Duodenal mucosa (tissue), 2 donors: ENCODE data around the gene DCTD.

Source experiments
- H3K27ac ChIP-seq: one replicate; pipeline ENCODE4 v1.7.0; 2013; ENCODE audit warnings: low read depth, low read length
- H3K27me3 ChIP-seq, 2 donors: one replicate each; pipeline ENCODE4 v1.7.0; 2013; ENCODE audit warnings: low read length in 2 of 2, control low read depth in 1 of 2; ENCODE audit not compliant: insufficient read depth in 2 of 2, control insufficient read depth in 1 of 2
- H3K36me3 ChIP-seq, 2 donors: one replicate each; pipeline ENCODE4 v1.7.0; 2013; ENCODE audit warnings: low read length in 2 of 2, control low read depth in 1 of 2; ENCODE audit not compliant: insufficient read depth in 2 of 2, control insufficient read depth in 1 of 2
- H3K4me1 ChIP-seq, 2 donors: one replicate each; pipeline ENCODE4 v1.7.0; 2013; ENCODE audit warnings: low read length in 2 of 2, control low read depth in 1 of 2; ENCODE audit not compliant: insufficient read depth in 2 of 2, control insufficient read depth in 1 of 2
- H3K4me3 ChIP-seq, 2 donors: one replicate each; pipeline ENCODE4 v1.7.0; 2013; ENCODE audit warnings: low read length in 2 of 2, low read depth in 1 of 2
- H3K9ac ChIP-seq, 2 donors: one replicate each; pipeline ENCODE4 v1.7.0; 2013; ENCODE audit warnings: low read length in 2 of 2, low read depth in 1 of 2
- H3K9me3 ChIP-seq, 2 donors: one replicate each; pipeline ENCODE4 v1.7.0; 2013; ENCODE audit warnings: low read length in 2 of 2, control low read depth in 1 of 2; ENCODE audit not compliant: control insufficient read depth in 1 of 2

DCTD gene

DNA sequence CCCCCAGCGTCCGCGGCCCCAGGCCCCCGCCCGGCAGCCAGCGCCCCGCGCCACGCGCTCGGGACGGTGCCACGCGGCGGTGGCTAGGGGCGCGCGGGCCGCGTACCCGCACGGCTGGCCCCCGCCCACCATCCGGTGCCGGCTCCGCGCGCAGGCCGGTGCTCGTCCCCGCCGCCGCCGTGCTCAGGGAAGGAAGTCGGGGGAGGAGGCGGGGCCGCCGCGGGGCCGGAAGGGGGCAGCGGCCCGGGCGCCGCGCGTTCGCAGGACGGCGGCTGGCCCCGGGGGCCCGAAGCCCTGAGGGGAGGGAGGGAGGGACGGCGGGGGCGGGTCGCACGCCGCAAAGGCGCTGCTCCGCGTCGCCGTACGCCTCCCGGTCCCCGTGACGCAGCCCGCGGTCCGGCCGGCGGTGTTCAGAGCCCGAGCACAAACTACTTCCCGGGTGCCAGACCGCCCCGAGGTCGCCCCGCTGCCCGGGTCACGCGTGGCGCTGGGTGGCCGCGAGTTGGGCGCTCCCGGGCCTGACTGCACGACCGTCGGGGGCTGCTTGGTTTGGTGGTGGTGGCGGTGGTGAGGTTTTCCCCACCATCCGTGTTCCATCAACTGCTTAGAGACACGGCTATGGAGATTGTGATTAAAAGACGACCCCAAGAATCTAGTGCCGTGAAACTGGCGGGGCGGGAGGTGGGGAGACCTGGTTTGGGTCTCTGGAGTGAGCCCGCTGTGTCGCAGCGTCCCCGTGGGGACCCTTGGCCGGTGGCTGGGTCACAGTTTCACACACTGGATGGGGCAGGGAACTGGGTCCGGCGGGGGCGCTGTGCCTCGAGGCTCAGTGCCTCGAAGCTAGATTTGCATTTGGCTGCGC lies at the start of gene DCTD:
TSS of gene DCTD (minus strand) at position 205 of the 862 bp plus-strand sequence. CDS start 1,818 bp downstream, outside the sequence.
- H3K4me3 ChIP-seq = peak within 1 kb of the TSS; percentile 85 to 89
- peaks cover 27 to 29% of the 10 kb centered on the region in 2 donors for H3K4me1 ChIP-seq
- no peaks in the 10 kb centered on the region for H3K9me3 ChIP-seq
- H3K27me3 ChIP-seq = no peaks in the 10 kb centered on the region
- peak within 1 kb of the TSS; percentile 92 to 96 for H3K9ac ChIP-seq
- H3K27ac ChIP-seq = peak within 1 kb of the TSS; percentile 90
- peaks cover 13 to 20% of the 10 kb centered on the region in 2 donors for H3K36me3 ChIP-seq

DNA sequence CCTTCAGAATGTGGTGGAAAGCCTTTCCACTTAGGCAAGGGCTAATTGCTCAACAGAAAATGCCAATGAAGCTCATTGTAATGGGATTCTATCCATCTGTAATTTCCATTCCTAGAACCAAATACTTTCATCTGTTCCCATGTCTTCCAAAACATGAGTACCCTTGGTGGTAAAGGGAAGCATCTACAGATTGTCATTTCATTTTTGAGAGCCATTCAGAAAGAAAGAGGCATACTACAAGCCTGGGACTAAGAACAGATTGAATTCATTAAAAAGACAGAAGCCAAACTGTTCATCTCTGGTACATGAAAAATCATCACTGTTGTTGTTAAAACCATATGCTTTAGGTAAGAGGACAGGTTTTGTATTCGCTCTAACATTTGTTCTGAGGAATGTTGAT lies 43.6 kb upstream of the DCTD start:
- H3K27me3 ChIP-seq = no peaks in the 10 kb centered on the region
- H3K36me3 ChIP-seq = no peaks in the 10 kb centered on the region
- H3K9me3 ChIP-seq = peaks cover 3 to 5% of the 10 kb centered on the region in 2 donors
- H3K4me1 ChIP-seq = no peaks in the 10 kb centered on the region
- no peak overlapping the region for H3K4me3 ChIP-seq
- no peak overlapping the region for H3K27ac ChIP-seq
- no peak overlapping the region for H3K9ac ChIP-seq

DNA sequence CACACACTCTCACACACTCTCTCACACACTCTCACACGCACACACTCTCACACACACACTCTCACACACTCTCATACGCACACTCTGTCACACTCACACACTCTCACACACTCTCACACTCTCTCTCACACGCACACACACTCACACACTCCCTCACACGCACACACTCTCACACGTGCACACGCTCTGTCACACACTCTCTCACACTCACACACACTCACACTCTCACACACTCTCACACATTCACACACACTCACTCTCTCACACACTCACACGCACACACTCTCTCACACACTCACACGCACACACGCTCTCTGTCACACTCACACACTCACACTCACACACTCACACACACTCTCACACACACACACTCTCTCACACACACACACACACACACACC lies 43.0 kb upstream of the DCTD start:
- Histone ChIP-seq H3K9me3 (peaks cover 3 to 5% of the 10 kb centered on the region in 2 donors), H3K27me3 (no peaks in the 10 kb centered on the region), H3K9ac (no peak overlapping the region), H3K27ac (no peak overlapping the region), H3K4me1 (no peaks in the 10 kb centered on the region), H3K36me3 (no peaks in the 10 kb centered on the region), H3K4me3 (no peak overlapping the region)

DNA sequence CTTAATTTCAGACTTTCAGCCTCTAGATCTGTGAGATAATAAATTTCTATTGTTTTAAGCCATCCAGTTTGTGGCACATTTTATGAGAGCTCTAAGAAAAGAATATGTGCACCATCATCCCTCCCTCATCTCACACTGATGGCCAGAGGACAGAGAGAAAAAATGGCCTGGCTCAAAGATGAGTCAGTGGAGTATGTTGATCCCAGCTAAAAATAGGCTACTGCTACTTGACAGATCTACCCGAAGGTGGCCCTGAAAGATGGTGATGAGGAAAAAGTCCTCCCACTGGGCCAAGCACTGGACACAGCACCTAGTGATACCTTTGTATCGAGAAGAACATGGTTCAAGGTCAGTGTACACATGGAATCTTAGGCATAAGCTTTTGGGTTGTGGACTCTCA lies 38.2 kb upstream of the DCTD start:
- Histone ChIP-seq H3K9ac (no peak overlapping the region), H3K36me3 (no peaks in the 10 kb centered on the region), H3K27ac (no peak overlapping the region), H3K27me3 (no peaks in the 10 kb centered on the region), H3K4me1 (no peaks in the 10 kb centered on the region), H3K4me3 (no peak overlapping the region), H3K9me3 (peaks cover 3 to 5% of the 10 kb centered on the region in 2 donors)

GRCh38 chr4:182944484-182945213 lies 27.5 kb upstream of the DCTD start:
- no peaks in the 10 kb centered on the region for H3K9me3 ChIP-seq
- H3K9ac ChIP-seq = no peak overlapping the region
- no peak overlapping the region for H3K27ac ChIP-seq
- H3K4me1 ChIP-seq = no peaks in the 10 kb centered on the region
- peaks cover 0 to 3% of the 10 kb centered on the region in 2 donors for H3K27me3 ChIP-seq
- H3K36me3 ChIP-seq = no peaks in the 10 kb centered on the region
- H3K4me3 ChIP-seq = no peak overlapping the region

DNA sequence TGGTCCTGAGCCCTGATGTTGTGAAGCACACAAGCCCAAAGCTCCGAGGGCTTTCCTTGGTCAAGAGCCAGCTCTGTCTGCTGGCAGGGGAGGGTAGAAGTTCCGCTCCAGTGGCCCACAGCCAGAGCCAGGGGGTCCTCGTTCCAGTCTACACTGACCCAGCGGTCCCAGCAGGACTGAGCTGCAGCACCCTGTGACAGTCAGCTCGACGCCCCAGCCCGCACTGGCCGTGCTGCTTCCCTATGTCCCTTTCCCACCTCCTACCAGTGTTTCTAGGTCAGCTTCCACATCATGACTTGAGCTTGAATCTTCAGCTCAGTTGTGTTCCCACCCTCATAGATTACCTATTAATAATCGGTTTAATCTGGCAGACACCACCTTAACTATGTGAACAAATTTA lies 22.5 kb upstream of the DCTD start:
- no peaks in the 10 kb centered on the region for H3K36me3 ChIP-seq
- H3K27ac ChIP-seq = no peak overlapping the region
- no peak overlapping the region for H3K9ac ChIP-seq
- H3K9me3 ChIP-seq = no peaks in the 10 kb centered on the region
- peaks cover 0 to 3% of the 10 kb centered on the region in 2 donors for H3K27me3 ChIP-seq
- no peaks in the 10 kb centered on the region for H3K4me1 ChIP-seq
- no peak overlapping the region for H3K4me3 ChIP-seq

GRCh38 chr4:182938205-182938645 lies 21.0 kb upstream of the DCTD start:
- no peaks in the 10 kb centered on the region for H3K9me3 ChIP-seq
- H3K27ac ChIP-seq = no peak overlapping the region
- no peak overlapping the region for H3K4me3 ChIP-seq
- peaks cover 0 to 3% of the 10 kb centered on the region in 2 donors for H3K27me3 ChIP-seq
- H3K9ac ChIP-seq = no peak overlapping the region
- no peaks in the 10 kb centered on the region for H3K36me3 ChIP-seq
- no peaks in the 10 kb centered on the region for H3K4me1 ChIP-seq

DNA sequence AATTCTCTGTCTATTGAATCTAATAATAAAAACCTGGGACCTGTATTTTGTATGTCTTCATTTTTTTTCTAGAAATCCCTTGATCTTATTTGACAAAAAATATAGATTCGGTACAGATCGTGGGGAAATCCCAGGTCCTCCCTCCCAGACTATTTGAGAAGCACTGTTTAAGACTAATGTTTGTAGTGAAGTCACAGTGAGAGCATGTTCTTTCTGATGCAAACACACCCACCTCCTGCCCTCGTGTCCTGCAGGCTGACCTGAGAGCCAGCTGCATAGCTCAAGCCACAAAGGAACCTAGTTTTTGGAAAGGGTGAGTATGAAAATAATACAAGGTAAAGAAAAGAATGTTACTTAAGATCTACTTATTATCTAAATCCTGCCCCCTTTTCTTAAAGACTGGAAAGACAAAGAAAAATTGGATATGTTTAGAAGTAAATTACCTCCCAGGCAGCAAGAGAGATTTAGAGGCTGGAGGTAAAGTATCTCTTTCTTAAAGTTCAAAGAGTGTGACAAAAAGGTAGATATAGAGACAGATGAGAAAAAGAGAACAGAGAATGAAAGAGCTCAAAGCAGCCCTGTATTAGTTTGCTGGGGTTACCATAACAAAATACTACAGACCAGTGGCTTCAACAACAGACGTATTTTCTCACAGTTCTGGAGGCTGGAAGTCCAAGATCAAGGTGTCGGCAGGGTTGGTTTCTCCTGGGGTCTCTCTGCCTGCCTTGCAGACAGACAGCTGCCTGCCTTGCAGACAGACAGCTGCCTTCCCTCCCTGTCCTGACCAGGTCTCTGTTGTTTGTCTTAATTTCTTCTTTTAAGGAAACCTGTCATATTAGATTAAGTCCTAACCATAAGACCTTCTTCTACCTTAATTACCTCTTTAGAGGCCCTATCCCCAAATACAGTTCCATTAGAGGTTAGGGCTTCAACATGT lies 20.4 kb upstream of the DCTD start:
- H3K36me3 ChIP-seq = no peaks in the 10 kb centered on the region
- no peaks in the 10 kb centered on the region for H3K4me1 ChIP-seq
- H3K9ac ChIP-seq = no peak overlapping the region
- no peak overlapping the region for H3K27ac ChIP-seq
- no peaks in the 10 kb centered on the region for H3K27me3 ChIP-seq
- no peaks in the 10 kb centered on the region for H3K9me3 ChIP-seq
- no peak overlapping the region for H3K4me3 ChIP-seq

- H3K27ac ChIP-seq = no peak overlapping the region
- H3K27me3 ChIP-seq = no peaks in the 10 kb centered on the region
- no peaks in the 10 kb centered on the region for H3K36me3 ChIP-seq
- H3K9ac ChIP-seq = no peak overlapping the region
- no peak overlapping the region for H3K4me3 ChIP-seq
- H3K9me3 ChIP-seq = no peaks in the 10 kb centered on the region
- H3K4me1 ChIP-seq = no peaks in the 10 kb centered on the region
Observed at GRCh38 chr4:182932651-182933050, 15.5 kb upstream of the DCTD start.
